A549 treated with Hydrocortisone at 1 μM for 4 hours (cell line): ENCODE measurements around the gene CACNA1D. TPM values are rescaled to one million over a fixed set of nuclear protein-coding genes. Genes with fewer than 3 reads are reported as not detected.

Source experiments
- total RNA-seq: library from RNA; stranded (reverse); fragments of 200-300 nt; extraction: Qiagen RNA extraction; gene quantifications from 5 replicates; pipeline ENCODE4 v1.2.3, GENCODE V29; 2022

Gene CACNA1D
- 0.47 to 1.3 TPM (median 0.83 TPM) in 5 replicates for total RNA-seq

GRCh38 chr3:53493963-53494791, at the start of gene CACNA1D:
Gene CACNA1D (plus strand): TSS chr3:53494611. CDS start chr3:53495167, 556 bp downstream.

GRCh38 chr3:53846134-53846850, 351.9 kb downstream of the CACNA1D start, which contains the start of the genes CHDH and IL17RB:
Gene CHDH (minus strand): TSS chr3:53846419. CDS start chr3:53824008, 22,411 bp downstream.
Gene IL17RB (plus strand): TSS chr3:53846568. CDS start chr3:53846589, 21 bp downstream.

Other genes with a start within 250 kb of the CACNA1D start
- gene TKT, start 238.6 kb upstream of the CACNA1D start, total RNA-seq, result 1,744 to 2,020 TPM (median 1,920 TPM) in 5 replicates
- 5.9 to 7.3 TPM (median 7.1 TPM) in 5 replicates for gene DCP1A, start 147.1 kb upstream of the CACNA1D start, total RNA-seq